ENCODE results near the gene LARGE1. TPM values are rescaled to one million over a fixed set of nuclear protein-coding genes. Genes with fewer than 3 reads are reported as not detected.

The LARGE1 gene
- total and polyA plus RNA-seq, 2 of the 4 experiments (the other 2 are of a cell fraction): 6.2 to 12.4 TPM

DNA sequence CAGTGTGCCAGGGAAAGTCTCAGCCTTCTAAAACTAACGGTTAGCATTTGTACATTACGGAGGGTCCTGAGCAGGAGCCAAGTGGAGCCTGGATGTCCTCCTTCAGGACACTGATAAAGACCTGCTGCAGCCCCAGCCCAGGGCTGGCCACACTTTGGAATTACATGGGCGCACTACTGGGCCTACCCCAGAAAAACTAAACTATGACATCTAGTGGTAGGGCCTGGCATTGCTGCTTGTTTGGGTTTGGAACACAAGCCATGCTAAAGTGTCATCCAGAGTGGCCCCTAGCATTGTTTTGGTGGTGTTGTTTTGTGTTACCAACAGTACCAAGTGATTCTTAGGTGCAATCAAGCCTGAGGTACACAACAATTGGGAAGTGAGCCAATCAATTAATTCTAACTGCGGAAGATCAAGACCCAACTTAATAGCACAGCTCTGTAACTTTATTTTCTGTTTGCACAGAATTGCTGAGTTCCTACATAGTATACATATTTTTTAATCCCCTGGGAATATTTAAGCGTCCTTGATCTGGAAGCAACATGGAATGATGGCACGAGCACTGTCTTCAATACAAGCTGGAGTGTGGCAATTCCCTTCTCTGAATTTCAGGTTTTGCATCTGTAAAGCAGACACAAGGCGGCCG, 340.7 kb downstream of the LARGE1 start:
- no peak overlapping the region for H2BK20ac ChIP-seq (ENCODE audit: low read depth, low read length)
- H3K18ac ChIP-seq (ENCODE audit: low read depth, low read length): no peak overlapping the region
- no peak overlapping the region for H4K5ac ChIP-seq (ENCODE audit: low read depth, low read length)
- no peaks in the 10 kb centered on the region for H3K4me1 ChIP-seq (ENCODE audit: control insufficient read depth, insufficient read depth, low read length)
- H4K20me1 ChIP-seq (ENCODE audit: insufficient read depth, low read length): no peaks in the 10 kb centered on the region
- ATAC-seq (ENCODE audit: low read depth) (peak; percentile 99), DNase-seq (peak; percentile 38)
- no peak overlapping the region for H3K27ac ChIP-seq (ENCODE audit: insufficient read depth, low read length)
- BruUV-seq (replicated peaks): no TSS peak
- H3K9me1 ChIP-seq (ENCODE audit: insufficient read depth, low read length): no peaks in the 10 kb centered on the region
- no peak overlapping the region for H3K14ac ChIP-seq (replicated peaks; ENCODE audit: low read depth, low read length)
- dilution Hi-C loops (cut with HindIII; ENCODE audit: low sequenced_read_pairs, unreplicated experiment) (no loop called here), in situ Hi-C loops (cut with MboI; ENCODE audit: low sequenced_read_pairs) (loop anchor here (5.0 kb wide), 1 partner anchor 277 kb away; no protein-coding TSS in a partner anchor), intact Hi-C loops (cut with micrococcal nuclease) (loop anchor here (1.0 kb wide), 3 partner anchors 60 to 342 kb away; no protein-coding TSS in a partner anchor)
- H2BK120ac ChIP-seq (ENCODE audit: low read depth, low read length): no peak overlapping the region
- no peaks in the 10 kb centered on the region for H3K36me3 ChIP-seq (ENCODE audit: control insufficient read depth, insufficient read depth, low read length)
- no peak overlapping the region for H2BK15ac ChIP-seq (ENCODE audit: low read depth, low read length)
- H3K56ac ChIP-seq (ENCODE audit: extremely low read depth, insufficient read depth, low read length): no peak overlapping the region
- no peak overlapping the region for H3K4ac ChIP-seq (ENCODE audit: low read depth, low read length)
- no peaks in the 10 kb centered on the region for H3K9me3 ChIP-seq (ENCODE audit: control insufficient read depth, insufficient read depth, low read length)
- POLR2A ChIA-PET (ENCODE audit: unreplicated experiment): no interaction called here
- no peak overlapping the region for H3K4me2 ChIP-seq (ENCODE audit: low read depth, low read length)
- H3K23ac ChIP-seq (ENCODE audit: low read depth, low read length): no peak overlapping the region
- no peak overlapping the region for H4K91ac ChIP-seq (ENCODE audit: insufficient read depth, low read depth, low read length)
- no peaks in the 10 kb centered on the region for H3K79me1 ChIP-seq (ENCODE audit: low read depth in 1 of 2, low read length in 2 of 2)
- H3K27me3 ChIP-seq (ENCODE audit: control insufficient read depth, insufficient read depth, low read length): no peaks in the 10 kb centered on the region
- no peak overlapping the region for H2AK5ac ChIP-seq (ENCODE audit: low read depth, low read length)
- H3K4me3 ChIP-seq (ENCODE audit: insufficient read depth, low read depth, low read length): no peak overlapping the region
- WGBS, 2 experiments (ENCODE audit: extremely low coverage in 2 of 2, insufficient read length in 1 of 2): 67% methylated on average over 3 of the region's 8 CpGs; no CpG with 5 or more reads in 1 of the 2 experiments
- H2BK5ac ChIP-seq (ENCODE audit: low read depth, low read length, poor library complexity, severe bottlenecking): no peak overlapping the region
- H2AFZ ChIP-seq (replicated peaks; ENCODE audit: low read length, poor library complexity): no peak overlapping the region
- TF ChIP-seq SMC3 (IDR thresholded peaks at IDR 0.05; ENCODE audit: low read depth, low read length) (peak; percentile 77), RAD21 (IDR thresholded peaks at IDR 0.05; ENCODE audit: low read length) (peak; percentile 74), FOS (IDR thresholded peaks at IDR 0.05; ENCODE audit: low read depth, low read length) (no peak)
- TF ChIP-seq, protein P1, sequence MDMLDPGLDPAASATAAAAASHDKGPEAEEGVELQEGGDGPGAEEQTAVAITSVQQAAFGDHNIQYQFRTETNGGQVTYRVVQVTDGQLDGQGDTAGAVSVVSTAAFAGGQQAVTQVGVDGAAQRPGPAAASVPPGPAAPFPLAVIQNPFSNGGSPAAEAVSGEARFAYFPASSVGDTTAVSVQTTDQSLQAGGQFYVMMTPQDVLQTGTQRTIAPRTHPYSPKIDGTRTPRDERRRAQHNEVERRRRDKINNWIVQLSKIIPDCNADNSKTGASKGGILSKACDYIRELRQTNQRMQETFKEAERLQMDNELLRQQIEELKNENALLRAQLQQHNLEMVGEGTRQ (IDR thresholded peaks at IDR 0.05; ENCODE audit: low read depth, low read length): no peak
- TF ChIP-seq, protein P2, sequence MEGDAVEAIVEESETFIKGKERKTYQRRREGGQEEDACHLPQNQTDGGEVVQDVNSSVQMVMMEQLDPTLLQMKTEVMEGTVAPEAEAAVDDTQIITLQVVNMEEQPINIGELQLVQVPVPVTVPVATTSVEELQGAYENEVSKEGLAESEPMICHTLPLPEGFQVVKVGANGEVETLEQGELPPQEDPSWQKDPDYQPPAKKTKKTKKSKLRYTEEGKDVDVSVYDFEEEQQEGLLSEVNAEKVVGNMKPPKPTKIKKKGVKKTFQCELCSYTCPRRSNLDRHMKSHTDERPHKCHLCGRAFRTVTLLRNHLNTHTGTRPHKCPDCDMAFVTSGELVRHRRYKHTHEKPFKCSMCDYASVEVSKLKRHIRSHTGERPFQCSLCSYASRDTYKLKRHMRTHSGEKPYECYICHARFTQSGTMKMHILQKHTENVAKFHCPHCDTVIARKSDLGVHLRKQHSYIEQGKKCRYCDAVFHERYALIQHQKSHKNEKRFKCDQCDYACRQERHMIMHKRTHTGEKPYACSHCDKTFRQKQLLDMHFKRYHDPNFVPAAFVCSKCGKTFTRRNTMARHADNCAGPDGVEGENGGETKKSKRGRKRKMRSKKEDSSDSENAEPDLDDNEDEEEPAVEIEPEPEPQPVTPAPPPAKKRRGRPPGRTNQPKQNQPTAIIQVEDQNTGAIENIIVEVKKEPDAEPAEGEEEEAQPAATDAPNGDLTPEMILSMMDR (conservative IDR thresholded peaks at IDR 0.05; ENCODE audit: low read depth, low read length): peak; percentile 80
- no peak overlapping the region for H2AK9ac ChIP-seq (replicated peaks; ENCODE audit: low read depth, low read length, poor library complexity)
- no peak overlapping the region for H4K8ac ChIP-seq (ENCODE audit: low read depth in 2 of 2, low read length in 2 of 2)
- no peak overlapping the region for H3K9ac ChIP-seq (ENCODE audit: low read depth, low read length)
- CTCF ChIA-PET: interaction anchor here (0.7 kb wide), 1 partner anchor 61 kb away, joined by 3 read pairs; no protein-coding TSS in a partner anchor

Data from IMR-90 (cell line).